Measurements from ENCODE around the gene TPRA1. TPM values are rescaled to one million over a fixed set of nuclear protein-coding genes. Genes with fewer than 3 reads are reported as not detected.
A peak's percentile ranks its signal among the peaks of the same experiment; 100 is the strongest.
"Not testable (repeated sequence)": the region's sequence is repeated elsewhere in the genome, so short reads cannot be mapped to it uniquely, and the experiment has no call there.

TPRA1 gene
- total RNA-seq, 1 donor from 2014 or later, result 21.3 TPM

- ATAC-seq, result no peak
- intact Hi-C loops (cut with DNase I), result no loop called here
- DNase-seq (ENCODE audit: missing footprints), result no peak
Measured at GRCh38 chr3:127620637-127621375, 30.3 kb upstream of the TPRA1 start.

GRCh38 chr3:127618891-127619290 is 28.4 kb upstream of the TPRA1 start:
- ATAC-seq (no peak), DNase-seq (ENCODE audit: missing footprints) (no peak)
- intact Hi-C loops (cut with DNase I), result no loop called here

- no peak for DNase-seq (ENCODE audit: missing footprints)
- intact Hi-C loops (cut with DNase I), result no loop called here
- no peak for ATAC-seq
Measured at GRCh38 chr3:127616836-127617605, 26.5 kb upstream of the TPRA1 start.

- intact Hi-C loops (cut with DNase I), result no loop called here
- DNase-seq (ENCODE audit: missing footprints) (no peak), ATAC-seq (no peak)
Measured at GRCh38 chr3:127615631-127616305, 25.2 kb upstream of the TPRA1 start.

- no peak for ATAC-seq
- no peak for DNase-seq (ENCODE audit: missing footprints)
- intact Hi-C loops (cut with DNase I), result no loop called here
Measured at GRCh38 chr3:127614928-127615589, 24.5 kb upstream of the TPRA1 start.

GRCh38 chr3:127613406-127613805 is 22.9 kb upstream of the TPRA1 start:
- DNase-seq (ENCODE audit: missing footprints) (no peak), ATAC-seq (no peak)
- intact Hi-C loops (cut with DNase I), result no loop called here

- ATAC-seq (no peak), DNase-seq (ENCODE audit: missing footprints) (no peak)
Measured at GRCh38 chr3:127612966-127613365, 22.4 kb upstream of the TPRA1 start.

GRCh38 chr3:127611251-127611650 is 20.7 kb upstream of the TPRA1 start:
- intact Hi-C loops (cut with DNase I), result no loop called here
- no peak for DNase-seq (ENCODE audit: missing footprints)
- ATAC-seq, result no peak

More at GRCh38 chr3:127612966-127613365, 22.4 kb upstream of the TPRA1 start:
- intact Hi-C loops (cut with DNase I), result no loop called here

- no peak for ATAC-seq
- intact Hi-C loops (cut with DNase I), result no loop called here
- DNase-seq (ENCODE audit: missing footprints), result no peak
Measured at GRCh38 chr3:127610105-127610504, 19.6 kb upstream of the TPRA1 start.

GRCh38 chr3:127608362-127608718 is 17.8 kb upstream of the TPRA1 start:
- peak; percentile 70 for ATAC-seq
- intact Hi-C loops (cut with DNase I), result no loop called here

GRCh38 chr3:127607675-127608361 is 17.3 kb upstream of the TPRA1 start:
- intact Hi-C loops (cut with DNase I), result no loop called here
- ATAC-seq (peak; percentile 47), DNase-seq (ENCODE audit: missing footprints) (peak; percentile 45)

More at GRCh38 chr3:127608362-127608718, 17.8 kb upstream of the TPRA1 start:
- peak; percentile 73 for DNase-seq (ENCODE audit: missing footprints)

- ATAC-seq (peak; percentile 27), DNase-seq (ENCODE audit: missing footprints) (peak; percentile 40)
- intact Hi-C loops (cut with DNase I), result no loop called here
Measured at GRCh38 chr3:127606981-127607595, 16.6 kb upstream of the TPRA1 start.

- ATAC-seq (no peak), DNase-seq (ENCODE audit: missing footprints) (peak; percentile 56)
- intact Hi-C loops (cut with DNase I), result no loop called here
Measured at GRCh38 chr3:127606086-127606805, 15.7 kb upstream of the TPRA1 start.

- intact Hi-C loops (cut with DNase I); ATAC-seq; DNase-seq (ENCODE audit: missing footprints): not testable (repeated sequence)
Measured at GRCh38 chr3:127605547-127605946, 15.0 kb upstream of the TPRA1 start.

- ATAC-seq (no peak), DNase-seq (ENCODE audit: missing footprints) (peak; percentile 60)
- intact Hi-C loops (cut with DNase I), result no loop called here
Measured at GRCh38 chr3:127604546-127605165, 14.1 kb upstream of the TPRA1 start.

- intact Hi-C loops (cut with DNase I), result no loop called here
- ATAC-seq, result no peak
- DNase-seq (ENCODE audit: missing footprints), result no peak
Measured at GRCh38 chr3:127604035-127604434, 13.5 kb upstream of the TPRA1 start.
